Spleen (tissue), 11 donors: Measurements from ENCODE around the gene NCOA1. TPM values are rescaled to one million over a fixed set of nuclear protein-coding genes. Genes with fewer than 3 reads are reported as not detected.
"Not testable (repeated sequence)": the region's sequence is repeated elsewhere in the genome, so short reads cannot be mapped to it uniquely, and the experiment has no call there.

Source experiments
- DNase-seq: peaks from one replicate; pipeline ENCODE4 v3.0.0-alpha.2; 2020
- H3K27ac ChIP-seq, 8 donors: fragments of 200-600 bp; sonication (generic) in 7 of 8; 1 replicate in 4 of 8; 2 replicates in 4 of 8; pipeline versions ENCODE4 v1.5.0 to v1.8.0; 2016 to 2021; ENCODE audit warnings: inconsistent platforms in 4 of 8, mild to moderate bottlenecking in 4 of 8, moderate library complexity in 1 of 8
- H3K27me3 ChIP-seq, 7 donors: fragments of 200-600 bp; sonication (generic) in 6 of 7; replicated peaks in 1 of 7; 1 replicate in 4 of 7; 2 replicates in 3 of 7; pipeline versions ENCODE4 v1.5.0 to v1.8.0; 2016 to 2021; ENCODE audit warnings: inconsistent platforms in 3 of 7, mild to moderate bottlenecking in 1 of 7
- H3K36me3 ChIP-seq, 6 donors: fragments of 200-600 bp; sonication (generic) in 5 of 6; 1 replicate in 4 of 6; 2 replicates in 2 of 6; pipeline versions ENCODE4 v1.5.0 to v1.8.0; 2016 to 2021; ENCODE audit warnings: inconsistent platforms in 2 of 6
- H3K4me1 ChIP-seq, 6 donors: fragments of 200-600 bp; sonication (generic) in 5 of 6; 1 replicate in 3 of 6; 2 replicates in 3 of 6; pipeline versions ENCODE4 v1.5.0 to v1.8.0; 2016 to 2021; ENCODE audit warnings: inconsistent platforms in 3 of 6
- H3K4me3 ChIP-seq, 8 donors: fragments of 200-600 bp; sonication (generic) in 7 of 8; 1 replicate in 4 of 8; 2 replicates in 4 of 8; pipeline versions ENCODE4 v1.5.0 to v1.8.0; 2016 to 2021; ENCODE audit warnings: inconsistent platforms in 4 of 8, mild to moderate bottlenecking in 4 of 8, moderate library complexity in 2 of 8
- H3K9me3 ChIP-seq, 8 donors: fragments of 200-600 bp; sonication (generic) in 7 of 8; 1 replicate in 4 of 8; 2 replicates in 4 of 8; pipeline versions ENCODE4 v1.5.0 to v1.8.0; 2016 to 2021; ENCODE audit warnings: inconsistent platforms in 4 of 8
- POLR2A ChIP-seq, 3 donors: fragments of 450-650 bp; IDR thresholded peaks; one replicate each; pipeline ENCODE4 v1.5.1; 2017; ENCODE audit warnings: antibody characterized with exemption in 3 of 3, mild to moderate bottlenecking in 1 of 3
- POLR2AphosphoS5 ChIP-seq, 3 donors: sonication (generic); formaldehyde crosslinking; IDR thresholded peaks; one replicate each; pipeline ENCODE4 v1.5.1; 2017; ENCODE audit warnings: antibody characterized with exemption in 3 of 3
- WGBS, 5 donors: extraction: QIAGEN DNeasy Blood & Tissue Kit in 3 of 5; methylation state at CpG; one replicate each; pipeline versions ENCODE4 v1.1.5 to v1.1.7; 2013 to 2018; 5-methylcytosine and 5-hydroxymethylcytosine counted together
- intact Hi-C: fragments of 100-400 bp; cut with DNase I; formaldehyde crosslinking; loops from one replicate; pipeline ENCODE4 v1.15.0; 2023; ENCODE audit warnings: low total_unique reads
- polyA plus RNA-seq, 3 donors: library from polyadenylated mRNA; stranded (reverse); fragments of 200-250 nt; gene quantifications; one replicate each; pipeline ENCODE4 v1.2.1, GENCODE V29; 2013
- total RNA-seq, 7 donors: library from RNA; depleted of rRNA in 3 of 7; stranded (reverse); fragments of >200 nt in 3 of 7; fragmentation: NEBNext Ultra II Directional in 4 of 7; extraction: Animal tissue kit (Norgen Biotek cat#: 25700) in 4 of 7; gene quantifications; one replicate each; pipeline versions ENCODE4 v1.1.0 to v1.2.1, GENCODE V29; 2016 to 2021
- TF ChIP-seq, protein P1 (sequence below), 11 experiments: fragments of 200-600 bp in 7 of 11; fragments of 450-650 bp in 4 of 11; sonication (generic) in 4 of 11; IDR thresholded peaks in 8 of 11; conservative IDR thresholded peaks in 3 of 11; 1 replicate in 7 of 11; 2 replicates in 4 of 11; pipeline versions ENCODE4 v1.4.0 to v1.8.0; 2016 to 2021; ENCODE audit warnings: antibody characterized with exemption in 11 of 11, inconsistent platforms in 4 of 11, mild to moderate bottlenecking in 1 of 11
- donor health status: healthy with polysubstance abuse.
- donor health status: DM: no; HTN: no; CAD: no; lungs with moderate emphysema.
- donor health status: DM: no; HTN: no; CAD: no.
- donor health status: Bipolar disorder and iron deficiency.
- donor health status: healthy.
- donor health status: DM: no; HTN: no; CAD: no.
- donor health status: DM: yes; HTN: yes; CAD: no.

Gene NCOA1
- total and polyA plus RNA-seq, 10 donors: 4.4 to 73.6 (median 54.4) TPM

DNA sequence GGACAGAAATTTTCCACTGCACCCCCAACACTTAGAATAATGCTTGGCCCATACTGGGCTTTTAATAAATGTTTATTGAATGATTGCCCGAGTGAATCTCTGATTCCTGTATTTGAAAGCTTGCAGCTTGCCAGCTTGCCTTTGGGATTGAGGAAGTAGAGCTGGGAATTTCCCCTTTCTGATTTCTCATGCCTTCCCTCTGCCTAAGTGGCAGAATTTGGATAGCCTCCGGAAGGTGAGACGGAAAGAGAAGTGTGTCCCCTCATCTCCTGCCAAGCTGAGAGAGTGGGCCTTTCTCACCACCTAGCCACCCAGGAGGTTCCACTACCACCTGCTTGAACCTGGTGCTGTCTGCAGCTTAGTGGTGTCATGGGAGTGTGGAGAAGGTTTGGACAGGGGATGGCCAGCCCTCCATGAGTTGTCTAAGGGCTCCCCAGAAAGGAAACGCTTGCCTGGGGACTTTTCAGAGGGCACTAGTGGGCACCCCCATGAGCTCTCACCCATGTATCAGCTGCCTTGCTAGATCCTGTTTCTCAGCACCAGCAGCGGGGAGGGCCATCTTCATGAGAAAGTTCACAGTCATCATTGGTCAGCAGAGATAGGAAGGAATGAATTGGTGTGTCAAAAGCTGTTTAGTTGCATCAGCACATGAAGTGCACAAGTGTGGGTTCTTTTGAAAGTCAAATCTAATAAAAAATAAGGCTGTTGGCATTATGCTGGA, 8.6 kb upstream of the NCOA1 start:
- TF ChIP-seq POLR2A (IDR thresholded peaks at IDR 0.05): no peak
- TF ChIP-seq POLR2AphosphoS5 (IDR thresholded peaks at IDR 0.05): peak in 1 of 3 donors; percentile 9
- no peak for DNase-seq
- Histone ChIP-seq H3K36me3 (no peaks in the 10 kb centered on the region), H3K4me1 (peaks cover 0 to 24% (median 6%) of the 10 kb centered on the region in 6 donors), H3K27me3 (no peaks in the 10 kb centered on the region), H3K4me3 (peak overlapping the region in 1 of 8 donors; percentile 4), H3K27ac (peak overlapping the region in 7 of 8 donors; percentile 51 to 83 (median 73)), H3K9me3 (peaks cover 0 to 4% (median 0%) of the 10 kb centered on the region in 8 donors)
- intact Hi-C loops: no loop called here
- WGBS, 5 donors: 39 to 69% (median 54%) methylated on average over 4 to 5 of the region's 5 CpGs

DNA sequence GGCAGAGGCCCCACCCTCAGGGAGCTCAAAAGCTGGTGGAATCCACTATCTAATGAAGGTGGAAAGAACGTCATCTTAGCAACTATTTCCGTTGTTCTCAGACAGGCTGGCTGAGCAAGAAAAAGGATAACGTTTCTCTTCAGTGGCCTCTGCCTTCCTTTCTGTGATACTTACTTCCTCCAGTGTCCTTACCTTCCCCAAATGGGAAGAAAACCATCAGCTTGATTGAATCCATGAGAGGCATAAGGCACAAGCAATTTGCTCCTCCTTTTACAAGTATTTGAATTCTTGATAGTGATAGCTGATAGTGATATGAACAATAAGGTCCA, 8.1 kb upstream of the NCOA1 start:
- Histone ChIP-seq H3K4me1 (peaks cover 0 to 24% (median 6%) of the 10 kb centered on the region in 6 donors), H3K36me3 (no peaks in the 10 kb centered on the region), H3K4me3 (peak overlapping the region in 1 of 8 donors; percentile 4), H3K9me3 (peaks cover 0 to 4% (median 0%) of the 10 kb centered on the region in 8 donors), H3K27ac (peak overlapping the region in 7 of 8 donors; percentile 51 to 83 (median 73)), H3K27me3 (no peaks in the 10 kb centered on the region)
- no peak for DNase-seq
- WGBS, 5 donors: 38 to 74% (median 46%) methylated on average over 3 of the region's 3 CpGs
- intact Hi-C loops: no loop called here
- TF ChIP-seq, protein P1, sequence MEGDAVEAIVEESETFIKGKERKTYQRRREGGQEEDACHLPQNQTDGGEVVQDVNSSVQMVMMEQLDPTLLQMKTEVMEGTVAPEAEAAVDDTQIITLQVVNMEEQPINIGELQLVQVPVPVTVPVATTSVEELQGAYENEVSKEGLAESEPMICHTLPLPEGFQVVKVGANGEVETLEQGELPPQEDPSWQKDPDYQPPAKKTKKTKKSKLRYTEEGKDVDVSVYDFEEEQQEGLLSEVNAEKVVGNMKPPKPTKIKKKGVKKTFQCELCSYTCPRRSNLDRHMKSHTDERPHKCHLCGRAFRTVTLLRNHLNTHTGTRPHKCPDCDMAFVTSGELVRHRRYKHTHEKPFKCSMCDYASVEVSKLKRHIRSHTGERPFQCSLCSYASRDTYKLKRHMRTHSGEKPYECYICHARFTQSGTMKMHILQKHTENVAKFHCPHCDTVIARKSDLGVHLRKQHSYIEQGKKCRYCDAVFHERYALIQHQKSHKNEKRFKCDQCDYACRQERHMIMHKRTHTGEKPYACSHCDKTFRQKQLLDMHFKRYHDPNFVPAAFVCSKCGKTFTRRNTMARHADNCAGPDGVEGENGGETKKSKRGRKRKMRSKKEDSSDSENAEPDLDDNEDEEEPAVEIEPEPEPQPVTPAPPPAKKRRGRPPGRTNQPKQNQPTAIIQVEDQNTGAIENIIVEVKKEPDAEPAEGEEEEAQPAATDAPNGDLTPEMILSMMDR (IDR thresholded peaks at IDR 0.05 in 8 of 11, conservative IDR thresholded peaks at IDR 0.05 in 3 of 11): no peak
- no peak for TF ChIP-seq POLR2A (IDR thresholded peaks at IDR 0.05)
- no peak for TF ChIP-seq POLR2AphosphoS5 (IDR thresholded peaks at IDR 0.05)

DNA sequence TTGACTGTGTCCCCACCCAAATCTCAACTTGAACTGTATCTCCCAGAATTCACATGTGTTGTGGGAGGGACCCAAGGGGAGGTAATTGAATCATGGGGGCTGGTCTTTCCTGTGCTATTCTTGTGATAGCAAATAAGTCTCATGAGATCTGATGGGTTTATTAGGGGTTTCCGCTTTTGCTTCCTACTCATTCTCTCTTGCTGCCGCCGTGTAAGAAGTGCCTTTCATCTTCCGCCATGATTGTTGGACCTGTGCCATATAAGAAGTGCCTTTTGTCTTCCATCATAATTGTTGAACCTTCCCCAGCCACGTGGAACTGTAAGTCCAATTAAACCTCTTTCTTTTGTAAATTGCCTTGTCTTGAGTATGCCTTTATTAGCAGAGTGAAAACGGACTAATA, 6.4 kb upstream of the NCOA1 start:
- 88 to 94% (median 91%) methylated on average over 6 of the region's 6 CpGs for WGBS, 5 donors
- intact Hi-C loops: not testable (repeated sequence)

DNA sequence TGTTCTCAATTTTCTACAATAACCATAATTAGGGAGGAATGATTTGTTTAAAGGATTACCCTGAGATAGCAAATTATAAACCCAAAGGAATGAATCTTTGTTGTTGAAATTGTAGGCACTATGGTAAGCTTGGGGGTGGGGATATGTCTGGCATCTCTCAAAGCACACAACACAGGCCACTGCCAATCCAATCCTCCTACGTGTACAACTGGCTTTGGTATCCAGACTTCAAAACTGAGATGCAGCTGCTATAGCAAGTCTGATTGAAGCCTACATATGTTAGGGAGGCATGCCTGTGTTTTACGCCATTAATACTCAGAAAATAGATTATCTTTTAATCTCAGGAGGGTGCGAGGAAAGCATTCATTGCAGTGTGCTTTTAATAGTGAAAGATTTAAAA, 5.9 kb upstream of the NCOA1 start:
- 76 to 96% (median 90%) methylated on average over 3 of the region's 3 CpGs for WGBS, 5 donors
- intact Hi-C loops: no loop called here
- Histone ChIP-seq H3K36me3 (no peaks in the 10 kb centered on the region), H3K4me3 (no peak overlapping the region), H3K27ac (no peak overlapping the region), H3K4me1 (peaks cover 4 to 35% (median 16%) of the 10 kb centered on the region in 6 donors), H3K27me3 (no peaks in the 10 kb centered on the region), H3K9me3 (peaks cover 0 to 4% (median 0%) of the 10 kb centered on the region in 8 donors)
- TF ChIP-seq POLR2AphosphoS5 (IDR thresholded peaks at IDR 0.05) (no peak), POLR2A (IDR thresholded peaks at IDR 0.05) (no peak)
- TF ChIP-seq, protein P1 (IDR thresholded peaks at IDR 0.05 in 8 of 11, conservative IDR thresholded peaks at IDR 0.05 in 3 of 11): no peak
- no peak for DNase-seq

More for the DNA sequence above, 6.4 kb upstream of the NCOA1 start:
- not testable (repeated sequence) for DNase-seq, H3K9me3 ChIP-seq, H3K36me3 ChIP-seq, H3K27ac ChIP-seq, H3K27me3 ChIP-seq, H3K4me3 ChIP-seq
- H3K4me1 ChIP-seq: peaks cover 0 to 30% (median 11%) of the 10 kb centered on the region in 6 donors

DNA sequence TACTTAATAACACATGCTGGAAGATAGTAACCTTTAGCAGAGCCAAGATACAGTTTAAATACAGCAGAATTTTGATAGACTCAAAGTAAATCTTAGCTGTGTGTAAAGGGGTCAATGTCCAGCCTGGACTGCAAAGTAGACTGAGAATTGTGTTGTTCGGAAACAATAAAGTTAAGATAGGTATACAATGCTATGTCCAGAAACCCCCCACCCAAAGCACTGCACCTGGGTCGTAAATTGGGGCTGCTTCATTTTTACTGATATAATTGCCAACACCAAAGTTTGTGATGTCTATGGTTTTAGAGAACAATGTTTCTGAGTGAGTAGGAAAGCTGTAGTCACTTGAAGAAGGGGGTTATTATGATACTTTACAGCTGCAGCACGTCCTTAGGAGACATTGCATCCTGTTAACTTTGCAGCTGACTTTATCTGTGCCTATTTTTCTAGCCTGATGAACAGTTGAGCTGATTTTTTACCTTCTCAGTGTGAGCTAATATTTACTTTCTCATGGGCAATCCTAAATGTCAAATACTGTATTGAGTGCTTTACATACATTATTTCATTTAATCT, 4.3 kb upstream of the NCOA1 start:
- no peaks in the 10 kb centered on the region for H3K27me3 ChIP-seq
- TF ChIP-seq POLR2AphosphoS5 (IDR thresholded peaks at IDR 0.05): no peak
- TF ChIP-seq POLR2A (IDR thresholded peaks at IDR 0.05): no peak
- TF ChIP-seq, protein P1 (IDR thresholded peaks at IDR 0.05 in 8 of 11, conservative IDR thresholded peaks at IDR 0.05 in 3 of 11): no peak
- no peak for DNase-seq
- H3K4me1 ChIP-seq: peaks cover 6 to 39% (median 19%) of the 10 kb centered on the region in 6 donors
- H3K9me3 ChIP-seq: no peaks in the 10 kb centered on the region
- WGBS, 5 donors: 76 to 91% (median 86%) methylated on average over 3 of the region's 3 CpGs
- no peaks in the 10 kb centered on the region for H3K36me3 ChIP-seq
- H3K27ac ChIP-seq: no peak overlapping the region
- intact Hi-C loops: no loop called here
- H3K4me3 ChIP-seq: no peak overlapping the region
